Mesothelial cell of epicardium (in vitro differentiated cells): ENCODE data around the gene CERS2. TPM values are rescaled to one million over a fixed set of nuclear protein-coding genes. Genes with fewer than 3 reads are reported as not detected.

Source experiments
- DNase-seq, 2 experiments: peaks; one replicate each; pipeline ENCODE4 v3.0.0; 2021; ENCODE audit warnings: low spot score in 2 of 2; ENCODE audit not compliant: unreplicated experiment in 2 of 2
- H3K27ac Mint-ChIP-seq: 2 replicates; pipeline ENCODE4 v1.8.0; 2021; ENCODE audit warnings: mixed read lengths
- H3K27me3 Mint-ChIP-seq: 2 replicates; pipeline ENCODE4 v1.8.0; 2021; ENCODE audit warnings: low read depth, mixed read lengths
- H3K36me3 Mint-ChIP-seq: 2 replicates; pipeline ENCODE4 v1.8.0; 2021; ENCODE audit warnings: mixed read lengths
- H3K4me1 Mint-ChIP-seq: 2 replicates; pipeline ENCODE4 v1.8.0; 2021; ENCODE audit warnings: mixed read lengths
- H3K4me3 Mint-ChIP-seq: 2 replicates; pipeline ENCODE4 v1.8.0; 2021; ENCODE audit warnings: mild to moderate bottlenecking, moderate library complexity, mixed read lengths
- H3K9me3 Mint-ChIP-seq: 2 replicates; pipeline ENCODE4 v1.8.0; 2021; ENCODE audit warnings: mixed read lengths
- CTCF ChIP-seq: fragments of 200-600 bp; sonication (generic); IDR thresholded peaks from one replicate; pipeline ENCODE4 v1.5.0; 2021; ENCODE audit warnings: antibody characterized with exemption; ENCODE audit not compliant: unreplicated experiment
- total RNA-seq: library from RNA; stranded (reverse); gene quantifications from 3 replicates; pipeline ENCODE4 v1.2.1, GENCODE V29; 2021

CERS2 gene
- total RNA-seq, 1 donor from 2014 or later: 132 TPM

- no peak for TF ChIP-seq CTCF
- Mint-ChIP-seq H3K36me3 (peaks cover 33% of the 10 kb centered on the region), H3K4me1 (peaks cover 17% of the 10 kb centered on the region), H3K9me3 (peaks cover 6% of the 10 kb centered on the region), H3K27me3 (no peaks in the 10 kb centered on the region), H3K27ac (peak within 1 kb of the TSS; percentile 98), H3K4me3 (peak within 1 kb of the TSS; percentile 96)
- peak; percentile 77 to 85 for DNase-seq
Measured at GRCh38 chr1:150926097-150926741, 48.4 kb downstream of the CERS2 start, which contains the start of gene SETDB1. Gene SETDB1 (plus strand): TSS chr1:150926363. CDS start chr1:150927715, 1,352 bp downstream.

- no peak overlapping the region for H3K27ac Mint-ChIP-seq
- peaks cover 23% of the 10 kb centered on the region for H3K36me3 Mint-ChIP-seq
- no peak for DNase-seq
- no peaks in the 10 kb centered on the region for H3K27me3 Mint-ChIP-seq
- TF ChIP-seq CTCF: no peak
- peak overlapping the region; percentile 96 for H3K4me3 Mint-ChIP-seq
- peaks cover 4% of the 10 kb centered on the region for H3K9me3 Mint-ChIP-seq
- peaks cover 17% of the 10 kb centered on the region for H3K4me1 Mint-ChIP-seq
Measured at GRCh38 chr1:150925080-150925479, 49.6 kb downstream of the CERS2 start.

- H3K27me3 Mint-ChIP-seq: no peaks in the 10 kb centered on the region
- H3K4me1 Mint-ChIP-seq: peaks cover 12% of the 10 kb centered on the region
- peak; percentile 42 to 63 for DNase-seq
- H3K4me3 Mint-ChIP-seq: no peak overlapping the region
- H3K9me3 Mint-ChIP-seq: no peaks in the 10 kb centered on the region
- TF ChIP-seq CTCF: peak; percentile 69
- H3K27ac Mint-ChIP-seq: peak overlapping the region; percentile 65
- peaks cover 3% of the 10 kb centered on the region for H3K36me3 Mint-ChIP-seq
Measured at GRCh38 chr1:150922519-150922975, 52.1 kb downstream of the CERS2 start.

- TF ChIP-seq CTCF: no peak
- no peaks in the 10 kb centered on the region for H3K4me1 Mint-ChIP-seq
- no peaks in the 10 kb centered on the region for H3K27me3 Mint-ChIP-seq
- H3K27ac Mint-ChIP-seq: no peak overlapping the region
- H3K4me3 Mint-ChIP-seq: no peak overlapping the region
- no peaks in the 10 kb centered on the region for H3K9me3 Mint-ChIP-seq
- H3K36me3 Mint-ChIP-seq: no peaks in the 10 kb centered on the region
- DNase-seq: no peak
Measured at GRCh38 chr1:150917387-150917786, 57.2 kb downstream of the CERS2 start.

Other genes starting within 250 kb of the CERS2 start
- gene CTSS, start 209.1 kb downstream of the CERS2 start, total RNA-seq: 2.1 to 3.1 TPM (median 2.6 TPM) in 3 replicates
- gene CTSK, start 166.6 kb downstream of the CERS2 start, total RNA-seq: 24.3 to 28.3 TPM (median 27.5 TPM) in 3 replicates
- 56.1 to 58.4 TPM (median 57.3 TPM) in 3 replicates for gene ARNT, start 98.2 kb downstream of the CERS2 start, total RNA-seq
- not detected in 3 replicates for gene CTXND2, start 87.7 kb downstream of the CERS2 start, total RNA-seq
- 101 to 103 TPM (median 101 TPM) in 3 replicates for gene SETDB1, start 48.5 kb downstream of the CERS2 start, total RNA-seq
- gene ANXA9, start 7.5 kb upstream of the CERS2 start, total RNA-seq: 1.2 TPM in 3 replicates
- 29.7 to 31.7 TPM (median 30.9 TPM) in 3 replicates for gene MINDY1, start 32.1 kb upstream of the CERS2 start, total RNA-seq
- gene PRUNE1, start 33.6 kb upstream of the CERS2 start, total RNA-seq: 25.0 to 25.8 TPM (median 25.4 TPM) in 3 replicates
- 4.2 to 5.7 TPM (median 4.6 TPM) in 3 replicates for gene BNIPL, start 61.8 kb upstream of the CERS2 start, total RNA-seq
- 4.2 to 4.6 TPM (median 4.2 TPM) in 3 replicates for gene C1orf56, start 72.9 kb upstream of the CERS2 start, total RNA-seq
- gene CDC42SE1, start 84.8 kb upstream of the CERS2 start, total RNA-seq: 93.4 to 97.8 TPM (median 97.0 TPM) in 3 replicates
- gene MLLT11, start 85.6 kb upstream of the CERS2 start, total RNA-seq: 16.3 to 18.9 TPM (median 16.9 TPM) in 3 replicates
- 10.5 to 11.9 TPM (median 11.6 TPM) in 3 replicates for gene GABPB2, start 95.9 kb upstream of the CERS2 start, total RNA-seq
- gene SEMA6C, start 171.8 kb upstream of the CERS2 start, total RNA-seq: 14.9 to 15.0 TPM (median 14.9 TPM) in 3 replicates
- not detected in 3 replicates for gene TNFAIP8L2, start 181.8 kb upstream of the CERS2 start, total RNA-seq
- gene LYSMD1, start 191.1 kb upstream of the CERS2 start, total RNA-seq: 9.9 to 11.8 TPM (median 11.4 TPM) in 3 replicates
- 34.9 to 37.1 TPM (median 36.9 TPM) in 3 replicates for gene SCNM1, start 191.3 kb upstream of the CERS2 start, total RNA-seq
- gene TMOD4, start 201.1 kb upstream of the CERS2 start, total RNA-seq: 0.77 to 1.7 TPM (median 1.1 TPM) in 3 replicates
- gene VPS72, start 215.4 kb upstream of the CERS2 start, total RNA-seq: 76.8 to 87.2 TPM (median 82.3 TPM) in 3 replicates
- gene PIP5K1A, start 223.7 kb upstream of the CERS2 start, total RNA-seq: 122 to 130 TPM (median 124 TPM) in 3 replicates